Neutrophil (primary cell): Measurements from ENCODE around the gene LTB4R.

Source experiments
- H3K27ac ChIP-seq: fragments of 200-600 bp; sonication (generic); 2 replicates; pipeline ENCODE4 v1.5.1; 2016; ENCODE audit warnings: mild to moderate bottlenecking, moderate library complexity
- H3K27me3 ChIP-seq: fragments of 200-600 bp; sonication (generic); 2 replicates; pipeline ENCODE4 v1.6.0; 2016; ENCODE audit warnings: mild to moderate bottlenecking
- H3K36me3 ChIP-seq: fragments of 200-600 bp; sonication (generic); 2 replicates; pipeline ENCODE4 v1.5.1; 2017
- H3K4me1 ChIP-seq, 2 experiments: fragments of 200-600 bp in 1 of 2; sonication (generic) in 1 of 2; 1 replicate in 1 of 2; 2 replicates in 1 of 2; pipeline versions ENCODE4 v1.5.1 to v1.6.1; 2013 to 2016; ENCODE audit warnings: low read depth in 1 of 2, low read length in 1 of 2, mild to moderate bottlenecking in 1 of 2, moderate library complexity in 1 of 2; ENCODE audit not compliant: control insufficient read depth in 1 of 2, insufficient read depth in 1 of 2
- H3K4me3 ChIP-seq, 2 experiments: fragments of 200-600 bp in 1 of 2; sonication (generic) in 1 of 2; 1 replicate in 1 of 2; 2 replicates in 1 of 2; pipeline ENCODE4 v1.5.1; 2013 to 2016; ENCODE audit warnings: low read depth in 1 of 2, low read length in 1 of 2, mild to moderate bottlenecking in 1 of 2, moderate library complexity in 1 of 2
- H3K9me3 ChIP-seq: fragments of 200-600 bp; sonication (generic); 2 replicates; pipeline ENCODE4 v1.5.1; 2016
- TF ChIP-seq, protein P1 (sequence below): fragments of 200-600 bp; sonication (generic); IDR thresholded peaks from 2 replicates; pipeline ENCODE4 v1.5.1; 2016; ENCODE audit warnings: antibody characterized with exemption

The LTB4R gene

DNA sequence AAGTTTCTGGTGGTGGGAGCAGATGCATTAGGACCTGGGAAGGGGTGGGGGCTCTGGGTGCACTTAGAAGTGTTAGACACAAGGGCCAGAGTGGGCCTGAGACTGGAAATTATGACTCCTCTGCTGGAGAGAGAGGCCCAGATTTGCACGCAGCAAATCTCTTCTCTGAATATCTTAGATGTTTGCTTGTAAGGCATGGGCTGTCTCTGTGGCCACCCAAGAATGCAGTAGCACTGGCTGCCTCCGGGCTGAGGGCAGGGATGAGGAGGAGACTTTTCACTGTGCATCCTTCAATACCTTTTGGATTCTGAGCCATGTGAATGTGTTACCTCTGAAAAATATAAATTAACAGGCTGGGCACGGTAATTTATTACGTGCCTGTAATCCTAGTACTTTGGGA is 26.0 kb upstream of the LTB4R start:
- no peaks in the 10 kb centered on the region for H3K9me3 ChIP-seq
- no peaks in the 10 kb centered on the region for H3K27me3 ChIP-seq
- H3K4me1 ChIP-seq: peaks cover 22 to 26% of the 10 kb centered on the region in 2 experiments
- TF ChIP-seq, protein P1, sequence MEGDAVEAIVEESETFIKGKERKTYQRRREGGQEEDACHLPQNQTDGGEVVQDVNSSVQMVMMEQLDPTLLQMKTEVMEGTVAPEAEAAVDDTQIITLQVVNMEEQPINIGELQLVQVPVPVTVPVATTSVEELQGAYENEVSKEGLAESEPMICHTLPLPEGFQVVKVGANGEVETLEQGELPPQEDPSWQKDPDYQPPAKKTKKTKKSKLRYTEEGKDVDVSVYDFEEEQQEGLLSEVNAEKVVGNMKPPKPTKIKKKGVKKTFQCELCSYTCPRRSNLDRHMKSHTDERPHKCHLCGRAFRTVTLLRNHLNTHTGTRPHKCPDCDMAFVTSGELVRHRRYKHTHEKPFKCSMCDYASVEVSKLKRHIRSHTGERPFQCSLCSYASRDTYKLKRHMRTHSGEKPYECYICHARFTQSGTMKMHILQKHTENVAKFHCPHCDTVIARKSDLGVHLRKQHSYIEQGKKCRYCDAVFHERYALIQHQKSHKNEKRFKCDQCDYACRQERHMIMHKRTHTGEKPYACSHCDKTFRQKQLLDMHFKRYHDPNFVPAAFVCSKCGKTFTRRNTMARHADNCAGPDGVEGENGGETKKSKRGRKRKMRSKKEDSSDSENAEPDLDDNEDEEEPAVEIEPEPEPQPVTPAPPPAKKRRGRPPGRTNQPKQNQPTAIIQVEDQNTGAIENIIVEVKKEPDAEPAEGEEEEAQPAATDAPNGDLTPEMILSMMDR: no peak
- H3K27ac ChIP-seq: no peak overlapping the region
- no peak overlapping the region for H3K4me3 ChIP-seq
- H3K36me3 ChIP-seq: peaks cover 12% of the 10 kb centered on the region

DNA sequence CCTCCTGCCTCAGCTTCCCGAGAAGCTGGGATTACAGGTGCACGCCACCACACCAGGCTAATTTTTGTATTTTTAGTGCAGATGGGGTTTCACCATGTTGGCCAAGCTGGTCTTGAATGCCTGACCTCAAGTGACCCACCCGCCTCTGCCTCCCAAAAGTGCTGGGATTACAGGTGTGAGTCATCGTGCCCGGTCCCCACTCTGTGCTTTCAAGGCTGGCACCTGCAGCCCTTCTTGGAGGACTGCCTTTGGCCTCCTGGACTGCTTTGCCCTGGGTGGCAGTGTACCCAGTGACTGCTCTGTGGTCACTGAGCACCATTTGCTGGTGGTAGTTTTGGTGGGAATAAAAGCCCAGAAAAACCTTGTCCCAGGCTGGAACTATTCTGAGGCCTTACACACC is 24.3 kb upstream of the LTB4R start:
- peaks cover 29% of the 10 kb centered on the region for H3K36me3 ChIP-seq
- H3K27ac ChIP-seq: no peak overlapping the region
- peaks cover 6 to 10% of the 10 kb centered on the region in 2 experiments for H3K4me1 ChIP-seq
- TF ChIP-seq, protein P1: no peak
- H3K9me3 ChIP-seq: no peaks in the 10 kb centered on the region
- H3K27me3 ChIP-seq: no peaks in the 10 kb centered on the region
- H3K4me3 ChIP-seq: no peak overlapping the region

DNA sequence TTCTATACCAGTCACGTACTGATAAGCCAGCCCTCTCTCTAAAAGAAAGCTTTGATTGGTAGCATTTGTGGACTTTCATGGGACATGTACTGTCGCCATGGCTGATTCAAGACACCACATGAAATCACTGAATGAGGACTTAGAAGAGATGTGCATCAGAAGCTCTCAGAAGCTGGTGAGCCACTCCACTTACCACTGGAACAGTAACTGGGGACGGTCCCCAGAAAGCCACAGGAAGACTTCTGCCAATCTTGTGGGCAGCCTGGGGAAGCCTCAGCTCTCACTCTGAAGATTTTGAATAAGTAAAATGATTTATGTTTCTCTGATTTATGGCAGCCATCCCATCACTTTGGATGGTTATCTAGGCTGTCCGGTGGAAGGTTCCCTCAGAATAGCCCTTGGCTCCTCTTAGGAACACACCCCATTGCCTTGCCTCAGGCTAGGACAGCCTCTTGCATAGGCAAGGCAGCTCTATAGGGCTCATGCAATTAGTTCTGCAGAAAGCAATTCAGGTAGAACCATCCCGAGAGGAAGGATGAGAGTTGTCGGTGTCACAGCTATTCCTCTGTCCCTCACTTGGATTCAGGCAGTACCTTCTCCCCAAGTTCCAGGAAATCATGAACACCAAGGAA is 21.5 kb upstream of the LTB4R start:
- H3K27ac ChIP-seq: no peak overlapping the region
- no peaks in the 10 kb centered on the region for H3K27me3 ChIP-seq
- TF ChIP-seq, protein P1: no peak
- no peaks in the 10 kb centered on the region for H3K4me1 ChIP-seq
- peaks cover 48% of the 10 kb centered on the region for H3K36me3 ChIP-seq
- H3K4me3 ChIP-seq: no peak overlapping the region
- H3K9me3 ChIP-seq: no peaks in the 10 kb centered on the region

DNA sequence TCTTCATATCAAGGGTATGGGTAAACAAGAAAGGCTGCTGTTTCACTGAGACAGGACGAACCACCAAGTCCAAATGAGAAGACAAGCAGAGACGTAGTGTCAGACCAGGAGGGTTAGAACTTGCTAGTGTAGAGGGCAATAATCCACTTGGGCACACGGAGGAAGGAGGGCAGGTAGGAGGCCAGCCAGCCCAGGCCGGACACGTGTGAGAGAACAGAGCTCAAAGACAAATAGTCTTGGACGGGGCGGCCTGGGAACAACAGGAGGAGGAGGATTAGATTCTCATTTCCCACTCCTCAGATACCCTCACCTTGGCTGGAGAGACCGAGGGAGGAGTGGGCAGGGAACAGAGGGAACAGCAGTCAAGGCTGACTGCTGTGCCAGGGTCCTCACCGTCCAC is 20.6 kb upstream of the LTB4R start:
- Histone ChIP-seq H3K36me3 (peaks cover 58% of the 10 kb centered on the region), H3K9me3 (no peaks in the 10 kb centered on the region), H3K4me1 (no peaks in the 10 kb centered on the region), H3K27me3 (no peaks in the 10 kb centered on the region), H3K4me3 (no peak overlapping the region), H3K27ac (no peak overlapping the region)
- TF ChIP-seq, protein P1: no peak

DNA sequence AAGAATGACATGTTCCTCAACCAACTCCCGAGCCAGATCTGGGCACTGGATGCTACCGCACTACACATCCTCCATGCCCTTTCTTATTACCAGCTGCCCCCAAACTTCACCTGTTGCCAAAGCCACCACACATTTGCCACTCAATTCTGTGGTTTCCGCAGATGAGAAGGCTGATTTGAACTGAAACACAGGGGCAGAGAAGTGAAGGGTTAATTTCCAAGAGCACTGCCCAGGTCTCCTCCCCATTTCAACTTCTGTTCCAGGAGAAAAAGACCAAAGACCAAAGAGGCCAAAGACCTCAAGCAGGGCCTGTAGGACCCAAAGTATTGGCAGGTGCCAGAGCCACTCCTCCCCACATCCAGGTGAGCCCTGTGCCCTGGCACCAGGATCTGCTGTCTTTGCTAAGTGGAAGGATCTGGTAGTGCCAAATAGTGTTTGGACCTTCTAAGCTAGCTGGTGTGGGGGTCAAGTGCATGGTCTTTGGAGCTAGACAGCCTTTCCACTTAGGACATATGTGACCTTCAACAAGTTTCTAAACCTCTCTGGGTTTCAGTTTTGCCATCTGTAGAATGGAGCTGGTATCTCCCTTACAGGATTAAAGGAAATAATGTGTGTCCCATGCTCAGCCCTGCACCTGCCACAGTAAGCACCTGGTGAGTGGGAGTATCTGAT is 19.7 kb upstream of the LTB4R start:
- TF ChIP-seq, protein P1: no peak
- peaks cover 66% of the 10 kb centered on the region for H3K36me3 ChIP-seq
- H3K4me3 ChIP-seq: no peak overlapping the region
- no peaks in the 10 kb centered on the region for H3K27me3 ChIP-seq
- H3K9me3 ChIP-seq: no peaks in the 10 kb centered on the region
- no peak overlapping the region for H3K27ac ChIP-seq
- H3K4me1 ChIP-seq: peaks cover 1 to 3% of the 10 kb centered on the region in 2 experiments
